HG03469 (cell line): ENCODE results near the gene DYNC1LI2.
"Not testable (repeated sequence)": the region's sequence is repeated elsewhere in the genome, so short reads cannot be mapped to it uniquely, and the experiment has no call there.

Experiments
- ATAC-seq: cut with Tn5 transposase; IDR thresholded peaks from one replicate; pipeline ENCODE4 v1.9.1; 2021; ENCODE audit warnings: mild to moderate bottlenecking, moderate library complexity, moderate number of reproducible peaks; ENCODE audit not compliant: unreplicated experiment

The DYNC1LI2 gene

DNA sequence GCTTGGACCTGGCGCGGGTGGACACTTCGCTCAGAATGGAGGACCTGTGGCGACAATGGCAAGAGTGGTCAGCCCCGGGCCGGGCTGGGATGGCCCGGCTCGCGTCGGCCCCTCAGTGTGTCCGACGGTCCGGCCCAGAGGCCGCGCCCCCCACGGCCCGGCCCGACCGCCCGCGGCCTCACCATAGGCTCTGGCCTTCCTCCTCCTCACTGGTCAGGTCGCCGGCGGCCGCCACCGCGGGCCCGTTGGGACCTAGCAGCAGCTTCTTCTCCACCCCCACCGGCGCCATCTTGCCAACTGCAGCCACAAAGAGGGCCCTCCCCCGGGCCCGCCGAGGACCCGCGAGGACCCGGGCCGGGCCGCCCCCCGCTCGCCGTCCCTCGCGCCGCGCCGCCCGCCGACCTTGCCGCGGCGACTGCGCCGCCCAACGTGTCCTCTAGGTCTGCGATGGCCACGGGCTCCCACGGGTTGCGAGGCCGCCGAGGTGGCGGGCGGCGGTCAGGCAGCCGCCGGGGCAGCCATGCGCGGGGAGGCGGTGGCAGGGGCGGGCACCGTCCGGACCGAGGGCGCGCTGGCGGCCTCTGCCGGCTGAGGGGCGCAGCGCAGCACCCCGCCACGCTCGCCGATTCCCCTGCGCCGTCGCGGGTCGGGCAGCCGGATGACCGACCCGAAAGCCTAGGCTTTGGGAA lies at the start of gene DYNC1LI2:
Gene DYNC1LI2 (minus strand): TSS at position 307 of the 689 bp plus-strand sequence. CDS start 18 bp downstream, at position 289.
- peak; percentile 73 for ATAC-seq

DNA sequence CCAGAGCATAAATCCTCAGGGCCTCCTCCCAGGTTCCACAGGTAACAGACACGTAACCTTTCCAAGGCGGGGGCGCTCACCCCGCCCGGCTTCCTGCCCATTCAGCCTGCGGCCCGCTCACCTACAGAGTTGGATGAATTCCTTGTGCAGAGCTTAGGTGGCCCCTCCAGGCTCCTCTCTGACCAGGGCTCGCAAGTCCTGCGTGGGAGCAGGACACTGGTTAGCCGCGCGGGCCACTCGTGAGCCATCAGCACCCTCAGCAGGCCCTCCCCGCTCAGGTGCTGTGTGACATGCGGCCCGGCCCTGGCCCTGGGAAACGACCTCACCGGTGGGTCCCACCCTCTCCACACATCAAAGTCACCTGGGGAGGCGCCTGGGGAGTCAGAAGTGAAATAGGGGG lies 49.4 kb upstream of the DYNC1LI2 start:
- ATAC-seq = no peak

DNA sequence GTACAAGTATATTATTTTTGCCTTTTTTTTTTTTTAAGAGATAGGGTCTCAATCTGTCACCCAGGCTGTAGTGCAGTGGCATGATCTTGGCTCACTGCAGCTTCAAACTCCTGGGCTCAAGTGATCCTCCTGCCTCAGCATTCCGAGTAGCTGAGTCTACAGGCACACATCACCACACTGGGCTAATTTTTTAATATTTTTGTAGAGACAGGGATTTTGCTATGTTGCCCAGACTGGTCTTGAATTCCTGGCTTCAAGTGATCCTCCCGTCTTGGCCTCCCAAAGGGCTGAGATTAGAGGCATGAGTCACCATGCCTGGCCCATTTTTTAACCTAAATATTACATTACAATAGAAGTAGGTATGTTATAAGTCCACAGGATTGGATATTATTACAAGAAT lies 46.8 kb upstream of the DYNC1LI2 start:
- no peak for ATAC-seq

DNA sequence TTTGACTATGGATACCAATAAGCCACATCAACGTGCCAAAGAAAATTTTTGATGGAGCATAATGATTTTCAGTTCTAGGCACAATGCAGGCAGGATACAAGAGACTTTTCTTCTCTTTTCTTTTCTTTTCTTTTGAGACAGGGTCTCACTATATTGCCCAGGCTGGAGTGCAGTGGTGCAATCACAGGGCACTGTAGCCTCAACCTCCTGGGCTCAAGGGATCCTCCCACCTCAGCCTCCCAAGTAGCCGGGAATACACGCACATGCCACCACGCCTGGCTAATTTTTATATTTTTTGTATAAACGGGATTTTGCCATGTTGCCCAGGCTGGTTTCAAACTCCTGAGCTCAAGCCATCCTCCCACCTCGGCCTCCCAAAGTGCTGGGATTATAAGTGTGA lies 42.6 kb upstream of the DYNC1LI2 start:
- ATAC-seq = not testable (repeated sequence)

DNA sequence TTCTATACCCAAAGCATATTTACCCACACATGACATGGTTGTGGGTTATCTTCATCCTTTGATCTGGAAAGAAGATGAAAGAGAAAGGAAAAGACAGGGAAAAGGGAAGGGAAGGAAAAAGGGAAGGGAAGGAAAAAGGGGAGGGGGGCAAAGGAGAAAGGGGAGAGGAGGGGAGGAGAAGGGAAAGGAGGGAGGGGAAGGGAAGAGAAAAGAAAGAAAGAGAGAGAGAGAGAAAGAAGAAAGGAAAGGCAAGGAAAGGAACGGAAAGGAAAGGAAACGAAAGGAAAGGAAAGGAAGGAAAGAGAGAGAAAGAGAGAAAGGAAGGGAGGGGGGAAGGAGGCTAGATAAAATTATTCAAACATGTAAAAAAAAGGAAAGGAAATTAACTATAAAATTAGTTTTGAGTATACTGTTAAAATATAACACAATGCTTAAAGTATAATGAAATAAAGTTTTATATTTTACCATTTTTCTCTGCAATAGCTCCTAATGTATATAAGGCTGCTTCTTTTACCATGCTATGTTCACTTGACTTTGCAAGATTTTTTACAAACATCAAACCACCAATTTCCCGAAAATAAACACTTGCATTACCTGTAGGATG lies 38.8 kb upstream of the DYNC1LI2 start:
- ATAC-seq = no peak

DNA sequence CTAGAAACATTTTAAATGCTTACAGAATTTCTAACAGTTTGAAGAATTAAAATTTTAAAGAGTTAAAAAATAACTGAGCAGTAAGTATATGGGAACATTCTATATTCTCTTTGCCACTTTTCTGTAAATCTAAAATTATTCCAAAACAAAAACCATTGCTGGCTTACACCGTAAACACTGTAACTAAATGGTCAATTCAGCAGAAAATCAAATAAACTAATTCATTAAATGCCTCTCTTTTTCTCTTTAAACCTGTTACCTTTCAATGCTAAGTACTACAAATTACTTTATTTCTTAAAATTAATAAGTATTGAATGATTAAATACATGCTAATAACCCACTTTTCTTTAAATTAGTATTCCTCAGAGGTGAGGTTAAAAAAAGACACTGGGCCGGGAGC lies 36.0 kb upstream of the DYNC1LI2 start:
- no peak for ATAC-seq

DNA sequence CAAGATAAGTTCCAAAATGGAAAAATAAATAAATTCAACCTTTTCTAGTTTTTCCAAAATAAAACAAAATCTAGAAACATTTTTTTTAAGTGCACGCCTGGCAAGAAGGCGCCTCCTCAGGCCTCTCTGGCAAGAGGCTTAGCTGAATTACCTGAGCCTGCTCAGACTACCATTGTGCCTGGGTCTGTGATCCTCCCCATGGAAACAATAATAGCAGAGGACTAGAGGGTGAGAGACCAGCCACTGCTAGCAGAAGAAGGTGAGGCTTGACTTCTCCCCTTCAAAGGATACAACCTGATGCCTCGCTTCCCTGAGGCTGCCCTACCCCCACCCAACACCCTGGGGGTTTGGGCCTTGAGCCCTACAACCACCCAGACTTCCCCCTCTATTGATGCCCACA lies 35.1 kb upstream of the DYNC1LI2 start:
- no peak for ATAC-seq

DNA sequence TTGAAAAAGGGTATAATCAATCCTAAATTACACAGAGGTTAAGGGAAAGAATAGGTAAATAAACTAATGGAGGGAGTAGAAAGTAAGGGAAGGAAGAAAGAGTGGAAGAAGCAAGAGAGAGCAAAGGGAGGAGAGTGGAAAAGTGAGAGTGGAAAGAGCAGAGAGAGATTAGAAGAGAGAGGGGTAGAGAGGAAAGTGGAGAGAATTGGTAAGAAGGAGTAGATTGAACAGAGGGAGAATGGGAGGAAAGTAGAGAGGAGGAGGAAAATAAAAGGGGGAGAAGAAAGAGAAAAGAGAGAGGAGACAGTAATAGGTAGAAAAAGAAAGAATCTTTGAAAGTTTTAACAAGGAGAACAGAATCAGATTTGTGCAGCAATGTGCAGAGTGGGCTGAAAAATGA lies 25.0 kb upstream of the DYNC1LI2 start:
- no peak for ATAC-seq

DNA sequence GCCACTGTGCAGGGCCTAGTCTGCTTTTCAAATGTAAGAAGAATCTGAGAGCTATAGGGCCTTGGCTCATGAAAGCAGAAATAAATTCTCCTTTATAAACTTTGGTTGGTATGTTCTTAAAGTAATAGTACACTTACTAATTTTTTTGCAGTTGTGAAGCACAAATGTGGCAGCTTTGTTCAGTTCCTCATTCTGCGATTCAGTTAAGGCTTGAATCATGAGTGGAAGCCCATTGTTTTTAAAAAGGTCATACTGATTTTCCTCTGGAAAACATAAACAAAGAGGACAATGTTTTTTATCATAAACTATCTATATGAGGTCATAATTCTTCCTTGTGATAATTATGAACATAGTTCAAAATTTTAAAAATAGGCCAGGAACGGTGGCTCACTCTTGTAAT lies 23.6 kb upstream of the DYNC1LI2 start:
- no peak for ATAC-seq

DNA sequence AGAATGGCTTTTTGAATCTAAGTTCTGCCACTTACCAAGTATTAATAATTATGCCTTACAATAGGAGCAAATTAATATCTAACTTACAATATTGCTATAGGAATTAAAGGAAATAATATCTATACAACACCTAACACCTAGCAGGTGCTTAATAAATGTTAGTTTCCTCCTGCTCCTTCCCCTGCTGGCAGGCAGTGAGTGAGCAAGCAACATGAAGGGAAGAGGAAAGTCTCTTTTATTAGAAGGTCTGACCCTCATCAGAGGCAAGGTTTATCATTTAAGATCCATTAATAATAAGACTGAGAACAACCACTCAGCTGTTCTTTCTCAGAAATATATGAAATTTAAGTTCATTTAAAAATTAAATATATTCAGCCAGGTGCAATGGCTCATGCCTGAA lies 6.7 kb upstream of the DYNC1LI2 start:
- no peak for ATAC-seq

DNA sequence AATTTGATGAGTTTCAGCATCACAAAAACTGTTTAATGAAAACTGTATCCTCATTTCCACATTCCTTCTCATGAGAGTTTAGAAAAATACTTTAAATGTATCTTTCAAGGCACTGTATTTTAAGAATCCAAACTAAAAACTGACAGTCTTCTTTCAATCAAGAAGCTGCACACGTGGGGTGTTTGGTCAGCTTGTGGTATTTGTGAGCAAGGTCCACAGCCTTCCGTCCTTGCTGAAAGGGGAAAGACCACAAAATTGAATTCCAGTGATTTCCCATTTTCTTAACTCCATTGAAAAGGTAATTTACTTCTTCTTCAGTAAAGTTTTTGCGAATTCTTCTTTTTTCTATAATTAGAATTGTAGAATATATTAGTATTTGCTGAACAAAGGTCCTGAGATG lies 3.4 kb upstream of the DYNC1LI2 start:
- ATAC-seq = no peak

DNA sequence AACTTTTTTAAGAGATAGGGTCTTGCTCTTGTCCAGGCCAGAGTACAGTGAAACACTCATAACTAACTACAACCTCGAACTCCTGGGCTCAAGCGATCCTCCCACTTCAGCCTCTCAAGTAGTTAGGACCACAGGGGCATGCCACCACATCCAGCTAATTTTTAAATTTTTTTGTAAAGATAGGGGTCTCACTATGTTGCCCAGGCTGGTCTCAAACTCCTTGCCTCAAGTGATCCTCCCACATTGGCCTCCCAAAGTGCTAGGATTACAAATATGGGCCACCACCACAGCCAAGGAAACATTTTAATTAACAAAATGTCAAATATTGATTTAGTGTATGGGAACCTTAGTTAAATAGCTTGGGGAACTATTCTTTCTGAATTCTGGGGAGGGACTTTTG lies 2.8 kb upstream of the DYNC1LI2 start:
- ATAC-seq = no peak

DNA sequence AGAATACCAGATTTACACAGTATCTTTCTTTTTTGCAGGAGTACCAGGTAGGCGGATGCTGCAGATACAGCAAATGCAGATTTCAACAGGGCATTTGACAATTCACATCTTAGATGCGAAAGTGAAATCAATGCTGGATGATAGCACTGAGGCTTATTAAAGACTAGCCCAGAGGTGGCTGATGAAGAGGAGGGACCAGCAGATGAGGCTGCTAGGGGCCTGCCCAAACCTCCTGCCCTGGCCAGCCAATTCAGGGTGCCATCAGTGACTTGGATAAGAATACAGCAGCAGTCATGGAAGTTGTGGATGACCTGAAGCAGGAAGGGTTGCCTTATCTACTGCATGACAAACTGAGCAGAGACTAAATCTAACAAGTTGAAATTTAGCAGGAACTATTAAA lies 1.5 kb upstream of the DYNC1LI2 start:
- ATAC-seq = no peak

DNA sequence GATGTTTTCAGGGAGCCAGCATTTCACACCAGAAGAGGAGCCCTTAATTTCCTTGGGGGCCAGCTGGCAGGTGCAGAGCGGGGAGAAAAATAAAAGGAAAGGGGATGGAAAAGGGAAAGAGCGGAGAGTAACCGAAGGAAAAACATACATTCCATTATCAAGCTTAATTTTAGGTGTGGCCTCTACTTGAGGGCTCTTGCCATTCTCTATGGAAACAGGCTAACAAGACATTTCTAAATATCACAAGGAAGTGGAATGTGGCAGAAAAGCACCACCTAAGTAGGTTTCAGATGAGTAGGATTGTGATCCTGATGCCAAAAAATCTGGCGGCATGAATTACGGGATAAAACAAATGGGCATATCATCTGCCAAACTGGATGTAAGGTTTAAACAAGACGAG lies 970 bp upstream of the DYNC1LI2 start:
- no peak for ATAC-seq

DNA sequence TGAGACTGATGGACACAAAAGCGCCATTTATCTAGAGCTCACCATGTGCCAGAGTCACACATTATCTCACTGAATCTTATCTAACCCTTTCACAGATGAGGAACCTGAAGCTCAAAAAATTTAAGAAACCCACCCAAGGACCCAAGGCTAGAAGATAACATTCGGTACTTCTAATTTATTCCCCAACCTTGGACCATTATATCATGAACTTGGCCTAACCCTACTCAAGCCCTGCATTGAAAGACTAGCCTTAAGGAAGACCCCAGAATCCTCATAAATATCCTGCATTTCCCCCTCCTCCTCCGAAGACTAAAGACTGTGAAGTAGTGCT lies 548 bp upstream of the DYNC1LI2 start:
- ATAC-seq = no peak

DNA sequence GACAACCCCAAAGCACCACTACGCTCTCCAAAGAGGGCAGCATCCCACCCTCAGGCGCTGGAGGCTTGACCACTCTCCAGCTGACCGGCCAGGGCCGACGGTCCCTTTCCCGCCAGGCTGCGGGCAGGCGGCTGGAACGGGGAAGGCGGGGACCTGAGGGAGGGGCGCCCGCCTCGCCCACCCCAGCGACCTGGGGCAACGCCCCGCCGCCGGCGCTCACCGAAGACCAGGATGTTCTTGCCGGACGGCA lies 431 bp downstream of the DYNC1LI2 start:
- ATAC-seq = no peak

DNA sequence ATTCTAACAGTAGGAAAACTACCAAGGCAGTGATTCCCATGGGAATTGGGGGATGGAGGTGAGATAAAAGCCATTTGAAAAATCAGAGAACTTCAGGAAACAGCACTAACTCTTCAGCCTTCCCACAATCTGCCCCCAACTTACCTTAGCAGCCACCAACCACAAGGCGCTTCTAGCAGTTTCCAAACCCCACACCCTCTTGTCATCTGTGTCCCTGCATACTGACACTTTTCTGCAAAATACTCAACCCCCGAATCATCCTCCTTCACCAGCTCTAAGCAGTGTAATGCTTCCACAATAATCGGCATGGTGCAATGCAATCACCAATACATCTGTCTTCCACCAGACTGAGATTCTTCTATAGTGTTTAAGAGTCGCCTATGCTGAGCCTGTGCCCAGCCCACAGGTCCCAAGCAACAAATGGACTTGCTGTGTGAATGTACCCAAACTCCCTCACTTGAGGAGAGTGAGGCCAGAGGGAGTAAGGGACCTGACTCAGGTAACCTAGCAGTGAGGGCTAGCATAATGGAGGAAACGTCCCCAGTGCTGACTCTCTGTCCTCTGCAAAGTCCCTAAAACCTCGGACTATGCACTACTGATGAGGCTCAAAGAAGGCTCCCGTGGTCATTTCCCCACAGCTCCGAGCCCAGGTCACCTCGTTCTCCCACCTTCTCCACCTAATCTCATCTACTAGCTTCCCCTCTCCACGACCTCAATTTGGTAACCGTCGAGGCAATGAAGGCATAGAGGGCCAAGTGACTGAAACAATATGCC lies 943 bp downstream of the DYNC1LI2 start:
- no peak for ATAC-seq

DNA sequence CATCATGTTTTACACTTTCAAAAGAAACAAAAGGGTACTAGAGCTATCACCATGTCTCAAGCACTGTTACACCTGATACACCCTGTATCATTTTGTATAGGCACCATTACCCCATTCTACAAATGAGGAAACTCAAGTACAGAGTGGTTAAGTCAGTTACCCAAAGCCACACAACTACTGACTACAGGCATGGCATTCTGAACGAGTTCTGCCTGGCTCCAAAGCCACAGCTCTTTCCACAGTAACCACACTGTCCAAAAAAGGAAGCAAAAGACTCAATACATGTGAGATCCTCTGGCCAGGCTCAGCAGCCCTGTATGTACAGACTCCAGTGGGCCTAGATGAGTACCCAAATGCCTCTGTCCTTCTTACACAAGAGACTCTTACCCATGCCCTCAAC lies 4.7 kb downstream of the DYNC1LI2 start:
- ATAC-seq = peak; percentile 47

DNA sequence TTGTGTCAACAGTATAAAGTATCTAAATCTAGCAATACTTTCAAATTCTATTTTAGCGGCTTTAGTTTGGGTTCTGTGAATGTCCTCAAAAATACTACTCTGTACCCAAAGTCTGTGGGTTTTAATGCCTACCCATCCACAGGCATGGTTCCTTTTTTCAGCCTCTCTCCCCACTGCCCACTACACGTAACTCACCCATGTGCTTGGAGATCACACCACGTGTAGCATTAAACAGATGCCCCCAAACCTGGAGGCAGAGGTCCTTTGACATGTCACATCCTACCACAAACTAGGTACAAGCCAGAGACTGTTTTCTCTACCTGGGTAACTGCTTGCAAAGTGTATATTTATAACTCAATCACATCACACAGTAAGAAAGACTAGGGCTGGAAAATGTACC lies 5.4 kb downstream of the DYNC1LI2 start:
- no peak for ATAC-seq

DNA sequence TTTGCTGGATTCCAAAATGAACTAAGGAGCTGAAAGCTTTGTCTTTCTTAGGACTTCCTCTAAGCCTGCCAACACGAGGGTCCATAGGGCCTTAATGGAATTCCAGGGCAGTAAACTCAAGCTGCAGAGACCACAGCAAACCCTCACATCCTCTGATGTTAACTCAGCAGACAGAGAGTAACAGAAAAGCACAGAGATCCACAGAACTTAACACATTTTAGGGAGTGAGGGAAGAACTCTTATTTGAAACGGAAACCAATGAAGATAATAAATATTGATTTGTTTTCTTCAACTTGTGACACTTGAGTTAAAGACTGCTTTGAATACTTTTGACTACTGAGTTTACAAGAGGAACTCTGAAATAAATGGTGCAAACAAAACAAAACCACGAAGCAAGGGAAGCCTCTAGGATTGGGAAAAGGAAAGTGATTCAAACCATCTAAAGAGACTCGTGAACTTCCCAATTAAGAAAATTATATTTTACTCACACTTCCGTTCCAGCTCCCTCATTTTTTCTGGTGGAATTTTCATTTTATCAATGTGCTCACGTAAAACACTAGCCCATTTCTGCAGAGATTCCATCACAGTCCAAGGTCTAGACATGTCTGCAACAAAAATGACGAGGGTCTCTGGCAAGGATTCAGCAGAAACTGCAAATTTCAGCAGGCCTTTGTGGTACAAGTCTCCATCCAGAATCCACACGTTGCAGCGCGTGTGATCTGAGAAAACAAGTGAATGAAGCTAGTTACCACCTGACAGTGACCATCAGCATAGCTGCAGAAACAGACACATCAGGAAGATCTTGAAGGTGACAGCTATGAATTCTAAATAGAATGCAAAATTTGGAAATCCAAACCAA lies 9.2 kb downstream of the DYNC1LI2 start:
- no peak for ATAC-seq

DNA sequence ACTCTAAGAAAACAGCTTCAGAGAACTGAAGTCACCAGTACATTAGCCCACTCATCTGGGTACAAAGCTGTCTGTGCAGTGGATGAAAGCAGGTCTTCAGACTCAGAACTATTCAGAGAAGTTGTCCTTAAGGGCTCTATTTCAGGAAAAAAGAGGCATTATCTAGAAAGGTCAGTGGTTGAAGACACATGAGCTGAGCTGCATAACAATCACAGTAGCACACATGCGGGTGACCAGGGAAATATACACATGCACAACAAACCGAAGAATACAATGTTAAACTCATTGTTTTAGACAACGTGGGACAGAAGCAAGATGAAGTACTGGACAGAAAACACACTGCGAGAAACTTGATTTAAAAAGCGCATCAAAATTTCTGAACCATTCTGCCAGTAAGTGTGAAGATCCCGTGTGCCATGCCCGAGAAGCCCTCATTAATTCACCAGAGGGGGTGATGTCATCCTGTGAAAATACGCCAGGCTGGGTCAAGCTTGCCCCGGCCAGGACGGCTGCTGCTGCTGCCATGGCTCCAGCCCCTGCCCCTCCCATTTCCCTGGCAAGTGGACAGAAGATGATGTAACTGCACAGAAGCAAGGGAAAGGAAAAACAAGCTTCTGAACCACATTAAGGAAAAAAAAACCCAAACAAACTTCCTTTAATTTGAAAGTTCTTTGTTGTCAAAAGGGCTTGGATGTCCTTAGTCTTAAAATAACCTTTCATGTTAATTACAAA lies 10.1 kb downstream of the DYNC1LI2 start:
- ATAC-seq = no peak
